ENCODE measurements around the gene CLCF1. TPM values are rescaled to one million over a fixed set of nuclear protein-coding genes. Genes with fewer than 3 reads are reported as not detected.
A peak's percentile ranks its signal among the peaks of the same experiment; 100 is the strongest.

CLCF1 gene
- total and polyA plus RNA-seq, 2 of the 13 experiments (the other 11 are each of a cell fraction or from before 2014, with no cell fraction given): 0.49 to 0.78 TPM

GRCh38 chr11:67405688-67406339 lies 32.4 kb upstream of the CLCF1 start (continued):
- no peak for TF ChIP-seq AKNA (CRISPR knock-in tag; IDR thresholded peaks at IDR 0.05; ENCODE audit: borderline replicate concordance)
- TF ChIP-seq TERF1 (CRISPR knock-in tag; IDR thresholded peaks at IDR 0.05): no peak
- TF ChIP-seq ZNF788 (CRISPR knock-in tag; IDR thresholded peaks at IDR 0.05; ENCODE audit: borderline replicate concordance): no peak
- TF ChIP-seq PLSCR1 (CRISPR knock-in tag; IDR thresholded peaks at IDR 0.05; ENCODE audit: borderline replicate concordance): no peak
- TF ChIP-seq ZBTB39 (CRISPR knock-in tag; IDR thresholded peaks at IDR 0.05): no peak
- TF ChIP-seq RXRB (CRISPR knock-in tag; IDR thresholded peaks at IDR 0.05; ENCODE audit: borderline replicate concordance): 0 out of 2 replicates have a peak, but pooled peaks have one; percentile 28
- no peak for TF ChIP-seq ZNF296 (CRISPR knock-in tag; conservative IDR thresholded peaks at IDR 0.05)
- TF ChIP-seq TFE3 (CRISPR knock-in tag; IDR thresholded peaks at IDR 0.05): no peak
- no peak for TF ChIP-seq ZBED4 (CRISPR knock-in tag; IDR thresholded peaks at IDR 0.05; ENCODE audit: borderline replicate concordance)

Measured in HepG2 (cell line).